Measurements from ENCODE around the gene CTBS. TPM values are rescaled to one million over a fixed set of nuclear protein-coding genes. Genes with fewer than 3 reads are reported as not detected.

Gene CTBS
- total and polyA plus RNA-seq, 5 experiments from 2014 or later = 16.3 to 21.1 (median 18.2) TPM

- peak overlapping the region in 2 of 10 donors; percentile 10 to 44 for H3K27ac Mint-ChIP-seq
- no peak for DNase-seq
- no peaks in the 10 kb centered on the region for H3K9me3 Mint-ChIP-seq
- H3K4me1 Mint-ChIP-seq = peaks cover 0 to 14% (median 1%) of the 10 kb centered on the region in 4 donors
- no peak for ATAC-seq
- peaks cover 1 to 16% (median 6%) of the 10 kb centered on the region in 5 donors for H3K27me3 Mint-ChIP-seq
- H3K4me3 Mint-ChIP-seq = no peak overlapping the region
- POLR2A ChIA-PET = no interaction called here
- no peaks in the 10 kb centered on the region for H3K36me3 Mint-ChIP-seq
Measured at GRCh38 chr1:84582802-84583587, 8.8 kb upstream of the CTBS start.

- ATAC-seq (no peak), DNase-seq (no peak)
- Mint-ChIP-seq H3K27me3 (peaks cover 1 to 9% (median 6%) of the 10 kb centered on the region in 5 donors), H3K4me1 (peaks cover 0 to 14% (median 2%) of the 10 kb centered on the region in 4 donors), H3K27ac (no peak overlapping the region), H3K9me3 (no peaks in the 10 kb centered on the region), H3K4me3 (no peak overlapping the region), H3K36me3 (no peaks in the 10 kb centered on the region)
- POLR2A ChIA-PET = no interaction called here
Measured at GRCh38 chr1:84581648-84582047, 7.4 kb upstream of the CTBS start.

- H3K27me3 Mint-ChIP-seq = no peaks in the 10 kb centered on the region
- peak in 1 of 10 donors; percentile 3 for DNase-seq
- POLR2A ChIA-PET = interaction anchor here (1.3 to 5.0 kb wide), 6 partner anchors 33 to 95 kb away, joined by 4 to 41 read pairs (median 14); partner anchors contain the start of genes GNG5, RPF1 and SPATA1
- no peaks in the 10 kb centered on the region for H3K9me3 Mint-ChIP-seq
- ATAC-seq = no peak
- peaks cover 30 to 50% (median 40%) of the 10 kb centered on the region in 4 donors for H3K4me1 Mint-ChIP-seq
- peak overlapping the region; percentile 95 to 99 (median 98) for H3K4me3 Mint-ChIP-seq
- H3K36me3 Mint-ChIP-seq = peaks cover 0 to 14% (median 11%) of the 10 kb centered on the region in 3 donors
- peak overlapping the region; percentile 76 to 99 (median 97) for H3K27ac Mint-ChIP-seq
Measured at GRCh38 chr1:84574936-84575335, 696 bp upstream of the CTBS start.

DNA sequence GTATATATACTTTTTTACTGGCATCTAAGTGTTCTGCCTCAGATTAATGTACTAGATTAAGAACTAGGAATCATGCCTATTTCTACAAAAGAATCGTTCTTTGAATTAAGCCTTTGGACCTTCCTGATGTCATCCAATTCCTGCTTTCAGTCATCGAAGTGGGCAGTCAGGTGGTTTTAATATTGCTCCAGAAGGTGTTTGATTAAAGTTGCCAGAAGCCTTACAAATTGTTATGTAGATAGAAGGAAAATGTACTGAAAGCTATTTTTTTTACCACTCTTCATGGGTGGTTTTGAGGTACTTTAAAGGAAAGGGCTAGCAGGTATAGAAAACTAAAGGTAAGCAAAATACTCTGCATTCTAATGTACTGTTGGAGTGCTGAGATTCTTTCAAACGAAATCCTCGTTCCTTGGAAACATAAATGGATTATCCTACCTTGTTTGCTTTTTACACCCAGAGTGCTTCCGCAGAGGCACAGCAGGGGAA is 716 bp downstream of the CTBS start:
- no peaks in the 10 kb centered on the region for H3K27me3 Mint-ChIP-seq
- H3K9me3 Mint-ChIP-seq = no peaks in the 10 kb centered on the region
- peak overlapping the region; percentile 95 to 99 (median 98) for H3K4me3 Mint-ChIP-seq
- no peak for DNase-seq
- no peak for ATAC-seq
- POLR2A ChIA-PET = interaction anchor here (0.9 to 5.0 kb wide), 18 partner anchors 8 to 429 kb away, joined by 3 to 41 read pairs (median 4); partner anchors contain the start of genes GNG5, PRKACB, RPF1 and SPATA1
- H3K36me3 Mint-ChIP-seq = peaks cover 0 to 25% (median 14%) of the 10 kb centered on the region in 3 donors
- peaks cover 35 to 55% (median 41%) of the 10 kb centered on the region in 4 donors for H3K4me1 Mint-ChIP-seq
- peak overlapping the region; percentile 98 to 100 (median 100) for H3K27ac Mint-ChIP-seq

- H3K27ac Mint-ChIP-seq = no peak overlapping the region
- no peaks in the 10 kb centered on the region for H3K27me3 Mint-ChIP-seq
- POLR2A ChIA-PET = no interaction called here
- H3K9me3 Mint-ChIP-seq = no peaks in the 10 kb centered on the region
- peaks cover 39 to 64% (median 50%) of the 10 kb centered on the region in 4 donors for H3K4me1 Mint-ChIP-seq
- H3K4me3 Mint-ChIP-seq = peak overlapping the region in 6 of 10 donors; percentile 3 to 72 (median 37)
- peaks cover 0 to 41% (median 17%) of the 10 kb centered on the region in 3 donors for H3K36me3 Mint-ChIP-seq
- DNase-seq (no peak), ATAC-seq (no peak)
Measured at GRCh38 chr1:84571150-84571535, 3.1 kb downstream of the CTBS start.

GRCh38 chr1:84570436-84571149 is 3.6 kb downstream of the CTBS start:
- DNase-seq (no peak), ATAC-seq (no peak)
- Mint-ChIP-seq H3K9me3 (no peaks in the 10 kb centered on the region), H3K27me3 (no peaks in the 10 kb centered on the region), H3K4me3 (peak overlapping the region in 5 of 10 donors; percentile 3 to 52 (median 39)), H3K36me3 (peaks cover 0 to 43% (median 19%) of the 10 kb centered on the region in 3 donors), H3K27ac (no peak overlapping the region), H3K4me1 (peaks cover 39 to 64% (median 50%) of the 10 kb centered on the region in 4 donors)
- POLR2A ChIA-PET = no interaction called here

GRCh38 chr1:84569216-84569615 is 5.0 kb downstream of the CTBS start:
- DNase-seq = no peak
- no peak overlapping the region for H3K4me3 Mint-ChIP-seq
- H3K4me1 Mint-ChIP-seq = peaks cover 36 to 53% (median 44%) of the 10 kb centered on the region in 4 donors
- no peak for ATAC-seq
- peaks cover 0 to 51% (median 19%) of the 10 kb centered on the region in 3 donors for H3K36me3 Mint-ChIP-seq
- no peaks in the 10 kb centered on the region for H3K27me3 Mint-ChIP-seq
- H3K9me3 Mint-ChIP-seq = no peaks in the 10 kb centered on the region
- POLR2A ChIA-PET = no interaction called here
- no peak overlapping the region for H3K27ac Mint-ChIP-seq

DNA sequence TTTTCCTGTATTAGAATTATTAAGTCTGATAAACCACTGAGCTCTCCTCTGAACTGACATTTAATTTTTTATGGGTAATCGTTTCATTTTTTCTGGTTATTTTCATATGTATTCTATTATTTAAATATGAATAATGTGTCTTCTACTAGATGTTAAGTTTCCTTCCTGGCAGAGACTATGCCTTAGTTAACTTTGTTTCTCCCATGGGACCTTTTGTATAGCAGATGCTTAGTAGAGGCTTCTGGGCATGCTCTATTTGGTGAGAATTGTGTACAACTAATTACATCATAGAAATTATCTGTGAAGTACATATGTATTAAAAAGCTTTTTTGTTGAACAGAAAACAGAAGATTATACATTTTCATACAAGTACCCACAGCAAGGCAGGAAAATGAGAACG is 23.4 kb downstream of the CTBS start:
- H3K4me3 Mint-ChIP-seq = no peak overlapping the region
- no peak overlapping the region for H3K27ac Mint-ChIP-seq
- ATAC-seq = no peak
- POLR2A ChIA-PET = no interaction called here
- peaks cover 0 to 29% (median 5%) of the 10 kb centered on the region in 3 donors for H3K36me3 Mint-ChIP-seq
- peaks cover 0 to 2% (median 0%) of the 10 kb centered on the region in 4 donors for H3K4me1 Mint-ChIP-seq
- no peaks in the 10 kb centered on the region for H3K27me3 Mint-ChIP-seq
- H3K9me3 Mint-ChIP-seq = no peaks in the 10 kb centered on the region
- DNase-seq = no peak

DNA sequence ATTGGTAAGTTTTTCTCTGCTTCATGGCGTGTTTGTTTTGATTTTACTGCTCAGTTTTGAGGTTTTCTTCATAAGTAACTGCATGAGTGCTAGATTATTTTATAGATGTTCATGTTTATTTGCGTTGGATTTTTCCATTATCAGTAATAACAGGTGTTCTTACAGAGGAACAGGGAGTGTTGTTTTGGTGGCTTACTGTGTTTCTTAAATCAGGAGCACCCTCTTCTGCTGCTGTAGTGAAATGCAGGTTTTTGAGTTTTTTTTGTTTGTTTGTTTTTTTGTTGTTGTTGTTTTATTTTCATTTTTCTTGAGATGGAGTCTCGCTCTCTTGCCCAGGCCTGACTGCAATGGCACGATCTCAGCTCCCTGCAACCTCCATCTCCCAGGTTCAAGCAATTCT is 32.6 kb downstream of the CTBS start:
- Mint-ChIP-seq H3K4me1 (peaks cover 0 to 4% (median 0%) of the 10 kb centered on the region in 4 donors), H3K36me3 (peaks cover 0 to 43% (median 17%) of the 10 kb centered on the region in 3 donors), H3K9me3 (no peaks in the 10 kb centered on the region), H3K27me3 (no peaks in the 10 kb centered on the region), H3K27ac (peak overlapping the region in 1 of 10 donors; percentile 75), H3K4me3 (no peak overlapping the region)
- POLR2A ChIA-PET = no interaction called here
- ATAC-seq (no peak), DNase-seq (no peak)

- POLR2A ChIA-PET = no interaction called here
- H3K4me3 Mint-ChIP-seq = no peak overlapping the region
- DNase-seq (no peak), ATAC-seq (no peak)
- no peak overlapping the region for H3K27ac Mint-ChIP-seq
- H3K4me1 Mint-ChIP-seq = peaks cover 0 to 4% (median 0%) of the 10 kb centered on the region in 4 donors
- no peaks in the 10 kb centered on the region for H3K9me3 Mint-ChIP-seq
- H3K27me3 Mint-ChIP-seq = no peaks in the 10 kb centered on the region
- peaks cover 0 to 41% (median 16%) of the 10 kb centered on the region in 3 donors for H3K36me3 Mint-ChIP-seq
Measured at GRCh38 chr1:84540759-84541158, 33.5 kb downstream of the CTBS start.

- Mint-ChIP-seq H3K4me1 (peaks cover 0 to 4% (median 0%) of the 10 kb centered on the region in 4 donors), H3K4me3 (no peak overlapping the region), H3K9me3 (no peaks in the 10 kb centered on the region), H3K27ac (peak overlapping the region in 1 of 10 donors; percentile 4), H3K27me3 (no peaks in the 10 kb centered on the region), H3K36me3 (peaks cover 0 to 41% (median 16%) of the 10 kb centered on the region in 3 donors)
- POLR2A ChIA-PET = no interaction called here
- DNase-seq (no peak), ATAC-seq (no peak)
Measured at GRCh38 chr1:84539972-84540371, 34.3 kb downstream of the CTBS start.

GRCh38 chr1:84538599-84538998 is 35.6 kb downstream of the CTBS start:
- peaks cover 0 to 4% (median 0%) of the 10 kb centered on the region in 4 donors for H3K4me1 Mint-ChIP-seq
- no peaks in the 10 kb centered on the region for H3K27me3 Mint-ChIP-seq
- H3K9me3 Mint-ChIP-seq = no peaks in the 10 kb centered on the region
- H3K27ac Mint-ChIP-seq = no peak overlapping the region
- no peak for ATAC-seq
- no peak for DNase-seq
- H3K36me3 Mint-ChIP-seq = peaks cover 0 to 41% (median 16%) of the 10 kb centered on the region in 3 donors
- H3K4me3 Mint-ChIP-seq = no peak overlapping the region
- POLR2A ChIA-PET = no interaction called here

Data from naive thymus-derived CD8-positive, alpha-beta T cell (primary cell).